Activated T-cell treated with anti-CD3 and anti-CD28 coated beads for 24 hours (primary cell): ENCODE results near the gene VPS51.
"Not testable (repeated sequence)": the region's sequence is repeated elsewhere in the genome, so short reads cannot be mapped to it uniquely, and the experiment has no call there.

ENCODE experiments used
- DNase-seq: peaks from one replicate; pipeline ENCODE4 v3.0.0-alpha.2; 2020; ENCODE audit warnings: low read depth

VPS51 gene

GRCh38 chr11:65134952-65135632 lies 39.1 kb downstream of the VPS51 start:
- DNase-seq = peak; percentile 79

DNA sequence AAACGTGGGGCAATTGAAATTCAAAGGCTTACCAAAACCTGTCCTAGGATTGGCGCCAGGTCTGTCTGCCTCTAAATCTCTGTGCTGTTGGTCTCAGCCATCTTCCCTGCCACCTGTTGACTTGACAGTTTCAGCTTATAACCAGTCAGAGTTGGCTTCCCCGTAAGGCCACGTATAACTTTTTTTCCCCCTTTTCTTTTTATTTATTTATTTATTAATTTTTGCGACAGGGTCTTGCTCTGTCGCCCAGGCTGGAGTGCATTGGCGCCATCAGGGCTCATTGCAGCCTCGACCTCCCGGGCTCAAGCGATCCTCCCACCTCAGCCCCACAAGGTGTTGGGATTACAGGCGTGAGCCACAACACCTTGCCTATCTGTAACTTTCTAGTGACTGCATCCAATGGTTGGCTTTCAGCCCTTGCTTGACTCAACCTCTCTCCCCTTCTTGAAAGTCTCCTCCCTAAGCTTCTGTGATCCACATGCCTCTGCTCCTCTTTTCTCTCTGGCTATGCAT lies 39.7 kb downstream of the VPS51 start:
- no peak for DNase-seq

DNA sequence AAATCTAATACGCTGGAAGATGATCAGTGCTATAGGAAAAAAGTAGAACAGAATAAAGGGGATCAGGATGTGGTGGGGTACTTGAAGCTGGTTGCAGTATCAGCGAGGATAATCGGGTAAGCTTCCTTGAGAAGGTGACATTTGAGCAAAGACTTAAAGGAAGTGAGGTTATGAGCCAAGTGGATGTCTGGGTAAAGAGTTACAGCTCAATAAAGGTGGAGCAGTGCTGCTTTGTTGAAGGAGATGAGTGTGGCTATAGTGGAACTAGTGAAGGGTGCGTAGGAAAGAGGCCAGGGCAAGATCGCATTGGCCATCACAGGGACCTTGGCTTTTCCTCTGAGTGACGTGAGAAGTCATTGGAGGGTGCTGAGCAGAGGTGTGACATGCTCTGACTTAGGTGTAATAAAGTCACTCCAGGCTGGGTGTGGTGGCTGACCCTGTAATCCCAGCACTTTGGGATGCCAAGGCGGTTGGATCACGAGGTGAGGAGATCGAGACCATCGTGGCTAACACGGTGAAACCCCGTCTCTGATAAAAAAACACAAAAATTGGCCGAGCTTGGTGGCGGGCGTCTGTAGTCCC lies 40.6 kb downstream of the VPS51 start:
- no peak for DNase-seq

GRCh38 chr11:65141896-65142494 lies 46.0 kb downstream of the VPS51 start:
- DNase-seq = no peak

GRCh38 chr11:65147352-65148075 lies 51.5 kb downstream of the VPS51 start:
- DNase-seq = no peak

GRCh38 chr11:65148657-65149056 lies 52.6 kb downstream of the VPS51 start:
- DNase-seq = no peak

GRCh38 chr11:65150131-65150508 lies 54.1 kb downstream of the VPS51 start:
- DNase-seq = not testable (repeated sequence)

DNA sequence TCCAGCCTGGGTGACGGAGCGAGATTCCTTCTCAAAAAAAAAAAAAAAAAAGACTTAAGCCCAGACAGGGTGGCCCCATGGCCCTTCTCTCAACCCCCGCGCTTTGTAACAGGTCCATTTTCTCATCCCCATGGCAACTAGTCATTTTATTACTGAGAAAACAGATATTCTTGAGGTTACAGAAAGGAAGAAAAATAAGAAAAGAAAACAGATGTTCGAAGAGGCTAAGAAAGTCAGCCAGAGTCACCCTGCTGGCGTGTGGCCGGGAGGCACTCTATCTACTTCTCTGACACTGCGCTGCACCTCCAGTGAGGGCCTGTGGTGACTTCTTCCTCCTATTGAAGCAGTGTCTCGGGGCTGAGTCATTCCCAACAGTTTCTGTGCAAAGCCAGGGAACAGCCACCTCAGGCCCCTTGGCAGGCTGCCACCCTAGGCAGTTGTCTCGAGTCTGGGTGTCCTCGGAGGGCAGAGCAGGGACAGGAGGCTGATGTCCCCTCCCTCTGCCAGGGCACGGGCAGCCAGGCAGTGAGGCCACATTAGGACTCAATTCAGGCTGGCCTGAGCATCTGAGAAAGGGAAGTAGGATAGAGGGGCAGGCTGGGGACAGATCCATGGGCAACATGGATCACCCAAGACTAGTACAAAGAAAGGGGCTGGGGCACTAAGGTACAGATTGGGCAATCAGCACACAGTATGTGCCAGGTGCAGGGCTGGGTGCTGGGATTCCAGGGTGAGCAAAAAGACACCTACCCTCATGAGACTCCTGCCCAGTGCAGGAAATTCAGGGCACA lies 54.7 kb downstream of the VPS51 start:
- DNase-seq = no peak

- no peak for DNase-seq
These were observed 55.4 kb downstream of the VPS51 start for GRCh38 chr11:65151331-65151899.

GRCh38 chr11:65152122-65152521 lies 56.1 kb downstream of the VPS51 start:
- no peak for DNase-seq

DNA sequence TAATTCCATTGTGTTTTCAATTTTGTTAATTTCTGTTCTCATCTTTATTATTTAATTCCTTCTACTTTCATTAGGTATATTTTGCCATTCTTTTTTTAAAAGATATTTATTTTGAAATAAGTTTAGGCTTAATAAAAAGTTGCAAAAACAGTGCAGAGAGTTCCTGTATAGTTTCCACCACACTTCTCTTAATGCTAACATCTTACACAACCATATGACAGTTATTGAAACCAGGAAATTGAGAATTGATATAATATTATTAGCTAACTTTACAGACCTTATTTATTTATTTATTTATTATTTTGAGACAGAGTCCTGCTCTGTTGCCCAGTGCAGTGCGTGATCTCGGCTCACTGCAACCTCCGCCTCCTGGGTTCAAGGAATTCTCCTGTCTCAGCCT lies 60.2 kb downstream of the VPS51 start:
- no peak for DNase-seq

DNA sequence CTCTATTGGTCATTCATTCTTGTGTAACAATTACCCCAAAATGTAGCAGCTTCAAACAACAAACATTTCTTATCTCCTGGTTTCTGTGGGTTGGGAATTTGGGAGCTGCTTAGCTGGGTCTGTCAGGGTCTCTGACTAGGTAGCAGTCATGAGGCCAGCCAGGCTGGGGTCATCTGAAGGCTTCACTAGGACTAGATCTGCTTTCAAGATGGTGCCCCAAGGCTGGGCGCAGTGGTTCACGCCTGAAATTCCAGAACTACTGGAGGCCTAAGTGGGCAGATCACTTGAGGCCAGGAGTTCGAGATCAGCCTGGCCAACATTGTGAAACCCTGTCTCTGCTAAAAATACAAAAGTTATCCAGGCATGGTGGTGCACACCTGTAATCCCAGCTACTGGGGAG lies 60.9 kb downstream of the VPS51 start:
- DNase-seq = no peak

DNA sequence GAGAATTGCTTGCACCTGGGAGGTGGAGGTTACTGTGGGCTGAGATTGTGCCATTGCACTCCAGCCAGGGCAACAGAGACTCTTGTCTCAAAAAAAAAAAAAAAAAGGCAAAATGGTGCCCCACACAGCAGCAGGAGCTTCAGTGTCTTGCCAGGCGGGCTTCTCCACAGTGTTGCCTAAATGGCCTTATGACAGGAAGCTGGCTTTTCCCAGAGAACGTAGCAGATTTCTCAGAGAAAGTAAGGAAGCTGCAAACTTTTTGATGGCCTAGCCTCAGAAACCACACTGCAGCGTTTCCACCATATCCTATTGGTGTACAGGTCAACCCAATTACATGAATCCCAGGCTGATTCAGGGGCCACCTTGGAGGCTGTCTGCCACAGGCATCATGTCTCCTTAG lies 61.3 kb downstream of the VPS51 start:
- no peak for DNase-seq

DNA sequence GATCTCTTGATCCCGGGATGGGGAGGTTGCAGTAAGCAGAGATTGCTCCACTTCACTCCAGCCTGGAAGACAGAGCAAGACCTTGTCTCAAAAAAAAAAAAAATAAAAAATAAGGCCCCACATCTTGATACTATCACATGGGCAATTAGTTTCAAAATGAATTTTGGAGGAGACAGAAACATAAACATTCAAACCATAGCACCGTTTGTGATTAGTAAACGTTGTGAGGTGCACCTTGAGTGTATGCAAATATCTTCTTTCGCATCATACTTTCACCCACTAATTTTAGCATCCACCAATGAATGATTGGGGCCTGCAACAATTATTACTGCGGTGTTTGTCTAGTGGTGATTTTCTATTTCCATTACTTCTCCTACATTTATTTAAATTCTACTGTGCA lies 63.0 kb downstream of the VPS51 start:
- DNase-seq = no peak

GRCh38 chr11:65160643-65161042 lies 64.6 kb downstream of the VPS51 start:
- DNase-seq = no peak
